PC-9 (cell line): Measurements from ENCODE around the gene ZBTB7C.

ENCODE experiments used
- CTCF ChIP-seq: fragments of 200-600 bp; sonication (generic); conservative IDR thresholded peaks from 2 replicates; pipeline ENCODE4 v1.6.1; 2017; ENCODE audit warnings: mixed run types, antibody characterized with exemption, mild to moderate bottlenecking, moderate library complexity
- EZH2 ChIP-seq: fragments of 200-600 bp; sonication (generic); IDR thresholded peaks from 2 replicates; pipeline ENCODE4 v1.8.0; 2017; ENCODE audit warnings: antibody characterized with exemption, low read depth

- TF ChIP-seq EZH2 (no peak), CTCF (no peak)
Observed at GRCh38 chr18:48183613-48184012, 225.6 kb downstream of the ZBTB7C start.
